SK-N-SH (cell line): ENCODE measurements around the gene ATXN10. TPM values are rescaled to one million over a fixed set of nuclear protein-coding genes. Genes with fewer than 3 reads are reported as not detected.

Source experiments
- CTCF ChIA-PET: fragments of 300-600, 350-600 bp; formaldehyde crosslinking; extraction: SDS; loops from one replicate; lab custom pipeline; 2021; lab: Yijun Ruan, JAX
- POLR2A ChIA-PET: fragments of 350-600 bp; sonication (Branson Sonifier 250); formaldehyde crosslinking; extraction: SDS; loops from one replicate; lab custom pipeline; 2020; ENCODE audit warnings: antibody characterized with exemption, inconsistent platforms; lab: Yijun Ruan, JAX
- DNase-seq: peaks from one replicate; pipeline ENCODE4 v3.0.0; 2012
- H2AFZ ChIP-seq: fragments of 200-600 bp; sonication (generic); 2 replicates; pipeline ENCODE4 v1.8.1; 2016; ENCODE audit warnings: antibody characterized with exemption, mild to moderate bottlenecking, low read depth
- H3F3A ChIP-seq: fragments of 200-600 bp; sonication (generic); replicated peaks from 2 replicates; pipeline ENCODE3; 2016; ENCODE audit warnings: antibody characterized with exemption, mild to moderate bottlenecking; ENCODE audit not compliant: insufficient read depth
- H3K27ac ChIP-seq, 2 experiments: fragments of 200-500 bp in 1 of 2; fragments of 200-600 bp in 1 of 2; sonication (Bioruptor generic) in 1 of 2; sonication (generic), shearing (Covaris generic) in 1 of 2; 2 replicates each; pipeline versions ENCODE4 v1.5.1 to v1.6.1; 2014 to 2016; ENCODE audit warnings: low read depth in 2 of 2, inconsistent platforms in 1 of 2, low read length in 1 of 2, mild to moderate bottlenecking in 1 of 2, mixed read lengths in 1 of 2
- H3K27me3 ChIP-seq: fragments of 200-600 bp; sonication (generic), shearing (Covaris generic); 2 replicates; pipeline ENCODE4 v1.6.1; 2016; ENCODE audit warnings: mixed run types; ENCODE audit not compliant: insufficient read depth
- H3K36me3 ChIP-seq, 2 experiments: fragments of 200-500 bp in 1 of 2; fragments of 200-600 bp in 1 of 2; sonication (Bioruptor generic) in 1 of 2; sonication (generic) in 1 of 2; replicated peaks in 1 of 2; 2 replicates each; pipeline versions ENCODE3 to v1.5.1; 2014 to 2016; ENCODE audit warnings: low read length in 1 of 2, mild to moderate bottlenecking in 1 of 2; ENCODE audit not compliant: insufficient read depth in 2 of 2, control insufficient read depth in 1 of 2
- H3K4me1 ChIP-seq, 2 experiments: fragments of 200-500 bp in 1 of 2; fragments of 200-600 bp in 1 of 2; sonication (Bioruptor generic) in 1 of 2; sonication (generic), shearing (Covaris generic) in 1 of 2; 2 replicates each; pipeline versions ENCODE4 v1.5.1 to v1.6.1; 2014 to 2016; ENCODE audit warnings: low read depth in 1 of 2, low read length in 1 of 2, mixed run types in 1 of 2; ENCODE audit not compliant: insufficient read depth in 2 of 2, control insufficient read depth in 1 of 2
- H3K4me2 ChIP-seq: fragments of 200-600 bp; sonication (generic), shearing (Covaris generic); 2 replicates; pipeline ENCODE4 v1.6.1; 2017; ENCODE audit warnings: mixed run types
- H3K4me3 ChIP-seq, 2 experiments: fragments of 200-500 bp in 1 of 2; fragments of 200-600 bp in 1 of 2; sonication (Bioruptor generic) in 1 of 2; sonication (generic), shearing (Covaris generic) in 1 of 2; 2 replicates each; pipeline versions ENCODE4 v1.5.1 to v1.8.1; 2014 to 2016; ENCODE audit warnings: low read depth in 2 of 2, inconsistent platforms in 1 of 2, low read length in 1 of 2, mild to moderate bottlenecking in 1 of 2, mixed read lengths in 1 of 2, moderate library complexity in 1 of 2
- H3K79me2 ChIP-seq: fragments of 200-600 bp; sonication (generic); 2 replicates; pipeline ENCODE4 v1.8.1; 2017; ENCODE audit warnings: mild to moderate bottlenecking; ENCODE audit not compliant: insufficient read depth
- H3K9ac ChIP-seq: fragments of 200-600 bp; sonication (generic); 2 replicates; pipeline ENCODE4 v1.6.1; 2017; ENCODE audit warnings: mixed run types
- H3K9me2 ChIP-seq: fragments of 200-600 bp; sonication (generic); 2 replicates; pipeline ENCODE4 v1.6.1; 2017; ENCODE audit warnings: mixed run types
- H3K9me3 ChIP-seq: fragments of 200-600 bp; sonication (generic); 2 replicates; pipeline ENCODE4 v1.6.1; 2017; ENCODE audit warnings: mixed run types, mild to moderate bottlenecking, moderate library complexity
- H4K20me1 ChIP-seq: fragments of 200-600 bp; sonication (generic); 2 replicates; pipeline ENCODE4 v1.6.1; 2017; ENCODE audit warnings: mild to moderate bottlenecking, mixed run types; ENCODE audit not compliant: insufficient read depth
- FOSL2 ChIP-seq: IDR thresholded peaks from 2 replicates; pipeline ENCODE4 v1.4.0; 2012; ENCODE audit warnings: low read depth, mild to moderate bottlenecking, moderate library complexity, borderline replicate concordance
- GABPA ChIP-seq: IDR thresholded peaks from 2 replicates; pipeline ENCODE4 v1.4.0; 2012; ENCODE audit warnings: low read depth, mild to moderate bottlenecking
- GATA2 ChIP-seq: sonication (generic); formaldehyde crosslinking; IDR thresholded peaks from 2 replicates; pipeline ENCODE4 v1.5.0; 2020; ENCODE audit warnings: mild to moderate bottlenecking, missing genetic modification reagents
- NRF1 ChIP-seq: IDR thresholded peaks from 2 replicates; pipeline ENCODE4 v1.6.1; 2012; ENCODE audit warnings: low read depth, mild to moderate bottlenecking, low read length
- RAD21 ChIP-seq: IDR thresholded peaks from 2 replicates; pipeline ENCODE4 v1.6.1; 2012; ENCODE audit warnings: mild to moderate bottlenecking, low read length
- SIN3A ChIP-seq: IDR thresholded peaks from 2 replicates; pipeline ENCODE4 v1.6.1; 2012; ENCODE audit warnings: low read depth, mild to moderate bottlenecking, low read length, moderate library complexity, borderline replicate concordance
- SMC3 ChIP-seq: IDR thresholded peaks from 2 replicates; pipeline ENCODE4 v1.6.1; 2012; ENCODE audit warnings: low read depth, low read length, improper control_type of control experiment
- TCF12 ChIP-seq: IDR thresholded peaks from 2 replicates; pipeline ENCODE4 v1.4.0; 2012
- WGBS: methylation state at CpG from one replicate; pipeline ENCODE4 v1.1.6; 2017; ENCODE audit warnings: low lambda C conversion rate; 5-methylcytosine and 5-hydroxymethylcytosine counted together
- polyA plus RNA-seq, 3 experiments: library from polyadenylated mRNA; depleted of rRNA; stranded (reverse); fragments of >200 nt; gene quantifications; 2 replicates each; pipeline ENCODE4 v1.2.3, GENCODE V29; 2012
- TF ChIP-seq, protein P1 (sequence below): fragments of 150-350 bp; IDR thresholded peaks from 2 replicates; pipeline ENCODE4 v1.6.1; 2016; ENCODE audit warnings: mild to moderate bottlenecking, low read depth, low read length
- TF ChIP-seq, protein P2 (sequence below): fragments of 200-600 bp; sonication (generic); IDR thresholded peaks from 2 replicates; pipeline ENCODE4 v1.6.1; 2017; ENCODE audit warnings: antibody characterized with exemption, mild to moderate bottlenecking, moderate library complexity
- TF ChIP-seq, protein P3 (sequence below): IDR thresholded peaks from 2 replicates; pipeline ENCODE4 v1.4.0; 2012; ENCODE audit warnings: low read depth, borderline replicate concordance
- TF ChIP-seq, protein P4 (sequence below): IDR thresholded peaks from 2 replicates; pipeline ENCODE4 v1.4.0; 2012; ENCODE audit warnings: low read depth
- TF ChIP-seq, protein P5 (sequence below): IDR thresholded peaks from 2 replicates; pipeline ENCODE4 v1.6.1; 2012; ENCODE audit warnings: mild to moderate bottlenecking, low read depth, low read length, moderate library complexity

Gene ATXN10
- polyA plus RNA-seq, 1 of the 3 experiments (the other 2 are of a cell fraction) = 202 TPM

DNA sequence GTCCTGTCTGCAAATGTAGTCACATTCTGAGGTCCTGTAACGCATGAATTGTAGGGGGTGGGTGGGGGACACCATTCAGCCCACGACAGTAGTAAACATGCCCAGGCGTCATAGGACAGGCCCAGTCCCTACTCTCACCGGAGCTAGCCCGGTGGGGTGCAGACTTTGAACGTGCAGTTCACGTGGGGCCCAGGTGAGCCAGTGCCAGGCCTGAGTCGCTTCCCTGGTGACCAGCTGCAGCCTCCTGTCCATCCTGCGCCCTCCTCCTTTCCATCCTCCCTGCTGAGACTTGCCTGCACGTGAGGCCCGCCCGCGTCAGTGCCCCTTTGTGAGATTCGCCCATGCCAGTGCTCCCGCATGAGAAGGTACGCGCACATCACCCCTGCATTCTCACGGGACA, 188.6 kb downstream of the ATXN10 start:
- Histone ChIP-seq H3K4me3 (no peak overlapping the region), H3K9me2 (no peaks in the 10 kb centered on the region), H3K4me2 (no peak overlapping the region), H3K79me2 (no peaks in the 10 kb centered on the region), H3K27me3 (no peaks in the 10 kb centered on the region), H3K36me3 (peaks cover 9 to 17% of the 10 kb centered on the region in 2 experiments), H3K4me1 (no peaks in the 10 kb centered on the region), H4K20me1 (no peaks in the 10 kb centered on the region), H2AFZ (no peak overlapping the region), H3K9me3 (no peaks in the 10 kb centered on the region; the same call in 1 of the 2 replicates), H3K9ac (no peak overlapping the region), H3K27ac (no peak overlapping the region), H3F3A (peaks cover 6% of the 10 kb centered on the region)
- TF ChIP-seq NRF1 (no peak), RAD21 (no peak), GATA2 (CRISPR knock-in tag) (no peak), GABPA (no peak), TCF12 (no peak), FOSL2 (no peak), SIN3A (no peak), SMC3 (no peak)
- TF ChIP-seq, protein P1, sequence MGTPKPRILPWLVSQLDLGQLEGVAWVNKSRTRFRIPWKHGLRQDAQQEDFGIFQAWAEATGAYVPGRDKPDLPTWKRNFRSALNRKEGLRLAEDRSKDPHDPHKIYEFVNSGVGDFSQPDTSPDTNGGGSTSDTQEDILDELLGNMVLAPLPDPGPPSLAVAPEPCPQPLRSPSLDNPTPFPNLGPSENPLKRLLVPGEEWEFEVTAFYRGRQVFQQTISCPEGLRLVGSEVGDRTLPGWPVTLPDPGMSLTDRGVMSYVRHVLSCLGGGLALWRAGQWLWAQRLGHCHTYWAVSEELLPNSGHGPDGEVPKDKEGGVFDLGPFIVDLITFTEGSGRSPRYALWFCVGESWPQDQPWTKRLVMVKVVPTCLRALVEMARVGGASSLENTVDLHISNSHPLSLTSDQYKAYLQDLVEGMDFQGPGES = no peak
- TF ChIP-seq, protein P2, sequence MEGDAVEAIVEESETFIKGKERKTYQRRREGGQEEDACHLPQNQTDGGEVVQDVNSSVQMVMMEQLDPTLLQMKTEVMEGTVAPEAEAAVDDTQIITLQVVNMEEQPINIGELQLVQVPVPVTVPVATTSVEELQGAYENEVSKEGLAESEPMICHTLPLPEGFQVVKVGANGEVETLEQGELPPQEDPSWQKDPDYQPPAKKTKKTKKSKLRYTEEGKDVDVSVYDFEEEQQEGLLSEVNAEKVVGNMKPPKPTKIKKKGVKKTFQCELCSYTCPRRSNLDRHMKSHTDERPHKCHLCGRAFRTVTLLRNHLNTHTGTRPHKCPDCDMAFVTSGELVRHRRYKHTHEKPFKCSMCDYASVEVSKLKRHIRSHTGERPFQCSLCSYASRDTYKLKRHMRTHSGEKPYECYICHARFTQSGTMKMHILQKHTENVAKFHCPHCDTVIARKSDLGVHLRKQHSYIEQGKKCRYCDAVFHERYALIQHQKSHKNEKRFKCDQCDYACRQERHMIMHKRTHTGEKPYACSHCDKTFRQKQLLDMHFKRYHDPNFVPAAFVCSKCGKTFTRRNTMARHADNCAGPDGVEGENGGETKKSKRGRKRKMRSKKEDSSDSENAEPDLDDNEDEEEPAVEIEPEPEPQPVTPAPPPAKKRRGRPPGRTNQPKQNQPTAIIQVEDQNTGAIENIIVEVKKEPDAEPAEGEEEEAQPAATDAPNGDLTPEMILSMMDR = no peak
- TF ChIP-seq, protein P3, sequence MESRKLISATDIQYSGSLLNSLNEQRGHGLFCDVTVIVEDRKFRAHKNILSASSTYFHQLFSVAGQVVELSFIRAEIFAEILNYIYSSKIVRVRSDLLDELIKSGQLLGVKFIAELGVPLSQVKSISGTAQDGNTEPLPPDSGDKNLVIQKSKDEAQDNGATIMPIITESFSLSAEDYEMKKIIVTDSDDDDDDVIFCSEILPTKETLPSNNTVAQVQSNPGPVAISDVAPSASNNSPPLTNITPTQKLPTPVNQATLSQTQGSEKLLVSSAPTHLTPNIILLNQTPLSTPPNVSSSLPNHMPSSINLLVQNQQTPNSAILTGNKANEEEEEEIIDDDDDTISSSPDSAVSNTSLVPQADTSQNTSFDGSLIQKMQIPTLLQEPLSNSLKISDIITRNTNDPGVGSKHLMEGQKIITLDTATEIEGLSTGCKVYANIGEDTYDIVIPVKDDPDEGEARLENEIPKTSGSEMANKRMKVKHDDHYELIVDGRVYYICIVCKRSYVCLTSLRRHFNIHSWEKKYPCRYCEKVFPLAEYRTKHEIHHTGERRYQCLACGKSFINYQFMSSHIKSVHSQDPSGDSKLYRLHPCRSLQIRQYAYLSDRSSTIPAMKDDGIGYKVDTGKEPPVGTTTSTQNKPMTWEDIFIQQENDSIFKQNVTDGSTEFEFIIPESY = no peak
- TF ChIP-seq, protein P4, sequence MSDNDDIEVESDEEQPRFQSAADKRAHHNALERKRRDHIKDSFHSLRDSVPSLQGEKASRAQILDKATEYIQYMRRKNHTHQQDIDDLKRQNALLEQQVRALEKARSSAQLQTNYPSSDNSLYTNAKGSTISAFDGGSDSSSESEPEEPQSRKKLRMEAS = no peak
- TF ChIP-seq, protein P5, sequence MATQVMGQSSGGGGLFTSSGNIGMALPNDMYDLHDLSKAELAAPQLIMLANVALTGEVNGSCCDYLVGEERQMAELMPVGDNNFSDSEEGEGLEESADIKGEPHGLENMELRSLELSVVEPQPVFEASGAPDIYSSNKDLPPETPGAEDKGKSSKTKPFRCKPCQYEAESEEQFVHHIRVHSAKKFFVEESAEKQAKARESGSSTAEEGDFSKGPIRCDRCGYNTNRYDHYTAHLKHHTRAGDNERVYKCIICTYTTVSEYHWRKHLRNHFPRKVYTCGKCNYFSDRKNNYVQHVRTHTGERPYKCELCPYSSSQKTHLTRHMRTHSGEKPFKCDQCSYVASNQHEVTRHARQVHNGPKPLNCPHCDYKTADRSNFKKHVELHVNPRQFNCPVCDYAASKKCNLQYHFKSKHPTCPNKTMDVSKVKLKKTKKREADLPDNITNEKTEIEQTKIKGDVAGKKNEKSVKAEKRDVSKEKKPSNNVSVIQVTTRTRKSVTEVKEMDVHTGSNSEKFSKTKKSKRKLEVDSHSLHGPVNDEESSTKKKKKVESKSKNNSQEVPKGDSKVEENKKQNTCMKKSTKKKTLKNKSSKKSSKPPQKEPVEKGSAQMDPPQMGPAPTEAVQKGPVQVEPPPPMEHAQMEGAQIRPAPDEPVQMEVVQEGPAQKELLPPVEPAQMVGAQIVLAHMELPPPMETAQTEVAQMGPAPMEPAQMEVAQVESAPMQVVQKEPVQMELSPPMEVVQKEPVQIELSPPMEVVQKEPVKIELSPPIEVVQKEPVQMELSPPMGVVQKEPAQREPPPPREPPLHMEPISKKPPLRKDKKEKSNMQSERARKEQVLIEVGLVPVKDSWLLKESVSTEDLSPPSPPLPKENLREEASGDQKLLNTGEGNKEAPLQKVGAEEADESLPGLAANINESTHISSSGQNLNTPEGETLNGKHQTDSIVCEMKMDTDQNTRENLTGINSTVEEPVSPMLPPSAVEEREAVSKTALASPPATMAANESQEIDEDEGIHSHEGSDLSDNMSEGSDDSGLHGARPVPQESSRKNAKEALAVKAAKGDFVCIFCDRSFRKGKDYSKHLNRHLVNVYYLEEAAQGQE = no peak
- DNase-seq = no peak
- CTCF ChIA-PET = no interaction called here
- POLR2A ChIA-PET = no interaction called here
- WGBS = 91% methylated on average over 7 of the region's 18 CpGs
